KMS-11 (cell line): Measurements from ENCODE around the gene STIL.

Experiments used
- H2AFZ ChIP-seq: fragments of 200-600 bp; sonication (generic); 2 replicates; pipeline ENCODE4 v1.6.1; 2016; ENCODE audit warnings: antibody characterized with exemption, mixed run types, low read depth
- H3K27ac ChIP-seq: fragments of 200-600 bp; sonication (generic); 2 replicates; pipeline ENCODE4 v1.6.1; 2016; ENCODE audit warnings: mild to moderate bottlenecking, mixed run types
- H3K27me3 ChIP-seq: fragments of 200-600 bp; sonication (generic); 2 replicates; pipeline ENCODE4 v1.6.1; 2017; ENCODE audit warnings: mild to moderate bottlenecking, low read depth, mixed run types, moderate library complexity; ENCODE audit not compliant: insufficient read depth
- H3K36me3 ChIP-seq: fragments of 200-600 bp; sonication (generic); 2 replicates; pipeline ENCODE4 v1.6.1; 2017; ENCODE audit warnings: mild to moderate bottlenecking, mixed run types; ENCODE audit not compliant: insufficient read depth
- H3K4me1 ChIP-seq: fragments of 200-600 bp; sonication (generic); 2 replicates; pipeline ENCODE4 v1.6.1; 2016; ENCODE audit warnings: mild to moderate bottlenecking, low read depth, mixed run types; ENCODE audit not compliant: poor library complexity, severe bottlenecking
- H3K4me2 ChIP-seq: fragments of 200-600 bp; sonication (generic); 2 replicates; pipeline ENCODE4 v1.7.0; 2016; ENCODE audit warnings: mild to moderate bottlenecking, mixed run types
- H3K4me3 ChIP-seq: fragments of 200-600 bp; sonication (generic); IDR thresholded peaks from 2 replicates; pipeline ENCODE4 v1.6.1; 2017; ENCODE audit warnings: low read depth, low read length, mixed read lengths; ENCODE audit not compliant: insufficient read depth
- H3K79me2 ChIP-seq: fragments of 200-600 bp; sonication (generic); 2 replicates; pipeline ENCODE4 v1.6.1; 2016; ENCODE audit warnings: low read depth, mixed run types; ENCODE audit not compliant: insufficient read depth
- H3K9ac ChIP-seq: fragments of 200-600 bp; sonication (generic); 2 replicates; pipeline ENCODE4 v1.6.1; 2016; ENCODE audit warnings: mild to moderate bottlenecking, mixed run types
- H4K20me1 ChIP-seq: fragments of 200-600 bp; sonication (generic); 2 replicates; pipeline ENCODE4 v1.6.1; 2016; ENCODE audit warnings: mild to moderate bottlenecking, mixed run types; ENCODE audit not compliant: insufficient read depth
- TF ChIP-seq, protein P1 (sequence below): fragments of 200-600 bp; sonication (generic); conservative IDR thresholded peaks from 2 replicates; pipeline ENCODE4 v1.6.1; 2017; ENCODE audit warnings: low read depth, mild to moderate bottlenecking, antibody characterized with exemption, low read length, moderate library complexity, mixed read lengths

Gene STIL

DNA sequence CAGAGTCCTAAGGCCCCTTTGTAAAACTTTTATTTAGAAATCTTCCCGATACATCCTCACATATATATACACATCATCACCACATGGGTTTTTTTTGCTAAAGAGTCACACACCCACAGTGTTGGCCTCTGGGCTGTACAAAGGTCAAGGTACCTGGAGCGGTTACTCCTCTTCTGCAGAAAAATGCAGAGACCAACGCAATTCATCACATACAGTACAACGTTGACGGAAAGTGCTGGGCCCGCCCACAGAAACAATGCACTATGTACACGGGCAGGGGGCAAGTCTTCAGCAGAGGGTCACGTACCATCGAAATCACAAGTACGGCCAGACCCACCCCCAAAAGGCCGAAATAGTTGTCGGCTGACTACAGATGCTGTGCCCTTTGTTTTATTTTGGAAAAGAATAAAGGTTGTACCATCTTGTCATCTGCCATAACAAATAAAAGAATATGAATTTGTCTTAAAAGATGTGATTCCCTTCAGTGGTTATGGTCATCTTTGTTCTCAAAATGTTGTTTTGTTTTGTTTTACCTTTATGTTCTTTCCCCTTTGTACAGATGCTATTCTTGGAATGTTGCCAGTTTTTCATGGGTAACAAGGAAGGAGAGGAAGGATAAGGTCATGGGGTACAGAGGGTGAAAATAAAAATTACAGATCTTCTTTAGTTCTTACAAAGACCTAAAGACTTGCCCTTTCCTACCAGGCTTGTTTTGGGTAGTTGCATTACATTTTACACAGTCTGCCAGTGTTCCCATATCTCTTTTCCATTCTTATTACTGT, 97.5 kb downstream of the STIL start:
- Histone ChIP-seq H3K9ac (no peak overlapping the region), H3K79me2 (no peaks in the 10 kb centered on the region), H2AFZ (no peak overlapping the region), H3K4me1 (no peaks in the 10 kb centered on the region), H3K27me3 (no peaks in the 10 kb centered on the region; the same call in 1 of the 2 replicates), H3K27ac (no peak overlapping the region), H3K4me2 (no peak overlapping the region), H3K4me3 (no peak overlapping the region), H3K36me3 (no peaks in the 10 kb centered on the region), H4K20me1 (no peaks in the 10 kb centered on the region)
- TF ChIP-seq, protein P1, sequence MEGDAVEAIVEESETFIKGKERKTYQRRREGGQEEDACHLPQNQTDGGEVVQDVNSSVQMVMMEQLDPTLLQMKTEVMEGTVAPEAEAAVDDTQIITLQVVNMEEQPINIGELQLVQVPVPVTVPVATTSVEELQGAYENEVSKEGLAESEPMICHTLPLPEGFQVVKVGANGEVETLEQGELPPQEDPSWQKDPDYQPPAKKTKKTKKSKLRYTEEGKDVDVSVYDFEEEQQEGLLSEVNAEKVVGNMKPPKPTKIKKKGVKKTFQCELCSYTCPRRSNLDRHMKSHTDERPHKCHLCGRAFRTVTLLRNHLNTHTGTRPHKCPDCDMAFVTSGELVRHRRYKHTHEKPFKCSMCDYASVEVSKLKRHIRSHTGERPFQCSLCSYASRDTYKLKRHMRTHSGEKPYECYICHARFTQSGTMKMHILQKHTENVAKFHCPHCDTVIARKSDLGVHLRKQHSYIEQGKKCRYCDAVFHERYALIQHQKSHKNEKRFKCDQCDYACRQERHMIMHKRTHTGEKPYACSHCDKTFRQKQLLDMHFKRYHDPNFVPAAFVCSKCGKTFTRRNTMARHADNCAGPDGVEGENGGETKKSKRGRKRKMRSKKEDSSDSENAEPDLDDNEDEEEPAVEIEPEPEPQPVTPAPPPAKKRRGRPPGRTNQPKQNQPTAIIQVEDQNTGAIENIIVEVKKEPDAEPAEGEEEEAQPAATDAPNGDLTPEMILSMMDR: no peak

DNA sequence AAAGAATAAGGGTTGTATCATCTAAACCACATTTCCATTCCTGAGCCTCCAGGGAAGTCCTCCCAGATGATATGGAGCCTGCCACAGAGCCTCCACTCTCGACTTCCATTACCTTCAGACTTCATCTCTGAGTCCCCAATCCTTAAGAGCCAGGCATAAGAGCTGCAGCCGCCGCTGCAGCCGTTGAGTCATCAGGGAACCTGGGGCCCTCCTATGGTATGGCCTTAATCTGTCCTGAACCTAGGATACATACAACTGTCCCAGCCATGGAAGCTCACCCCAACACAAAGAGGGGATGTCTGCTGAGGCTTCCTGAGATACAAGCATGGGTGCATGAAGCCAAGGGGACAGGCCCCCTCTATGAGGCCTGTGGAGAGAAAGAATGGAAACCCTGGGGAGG, 98.2 kb downstream of the STIL start:
- TF ChIP-seq, protein P1: no peak
- Histone ChIP-seq H4K20me1 (no peaks in the 10 kb centered on the region), H3K9ac (no peak overlapping the region), H3K79me2 (no peaks in the 10 kb centered on the region), H3K4me1 (no peaks in the 10 kb centered on the region), H3K4me2 (no peak overlapping the region), H3K4me3 (no peak overlapping the region), H2AFZ (no peak overlapping the region), H3K36me3 (no peaks in the 10 kb centered on the region), H3K27me3 (no peaks in the 10 kb centered on the region; the same call in 1 of the 2 replicates), H3K27ac (no peak overlapping the region)

DNA sequence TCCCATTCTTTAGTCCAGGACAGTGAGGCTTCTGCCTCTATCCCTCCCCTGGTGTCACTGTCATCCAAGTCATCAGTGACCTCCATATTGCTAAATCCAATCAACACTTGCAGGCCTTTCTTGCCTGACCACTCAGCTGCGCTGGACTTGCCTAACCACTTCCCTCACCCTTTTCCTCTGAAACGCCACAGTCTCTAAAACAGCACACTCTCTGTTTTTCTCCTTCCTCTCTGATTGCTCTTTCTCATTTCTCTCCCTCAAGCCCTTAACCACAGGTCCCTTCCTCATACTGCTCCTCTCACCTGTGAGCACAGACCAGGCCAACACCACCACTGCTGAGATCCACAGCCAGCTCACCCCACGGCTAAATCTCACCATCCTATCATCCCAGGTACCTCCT, 99.4 kb downstream of the STIL start:
- no peaks in the 10 kb centered on the region for H4K20me1 ChIP-seq
- no peaks in the 10 kb centered on the region; the same call in 1 of the 2 replicates for H3K27me3 ChIP-seq
- no peak overlapping the region for H3K9ac ChIP-seq
- no peaks in the 10 kb centered on the region for H3K4me1 ChIP-seq
- no peaks in the 10 kb centered on the region for H3K79me2 ChIP-seq
- no peaks in the 10 kb centered on the region for H3K36me3 ChIP-seq
- TF ChIP-seq, protein P1: no peak
- H3K4me3 ChIP-seq: no peak overlapping the region
- no peak overlapping the region for H3K4me2 ChIP-seq
- no peak overlapping the region for H3K27ac ChIP-seq
- no peak overlapping the region for H2AFZ ChIP-seq

DNA sequence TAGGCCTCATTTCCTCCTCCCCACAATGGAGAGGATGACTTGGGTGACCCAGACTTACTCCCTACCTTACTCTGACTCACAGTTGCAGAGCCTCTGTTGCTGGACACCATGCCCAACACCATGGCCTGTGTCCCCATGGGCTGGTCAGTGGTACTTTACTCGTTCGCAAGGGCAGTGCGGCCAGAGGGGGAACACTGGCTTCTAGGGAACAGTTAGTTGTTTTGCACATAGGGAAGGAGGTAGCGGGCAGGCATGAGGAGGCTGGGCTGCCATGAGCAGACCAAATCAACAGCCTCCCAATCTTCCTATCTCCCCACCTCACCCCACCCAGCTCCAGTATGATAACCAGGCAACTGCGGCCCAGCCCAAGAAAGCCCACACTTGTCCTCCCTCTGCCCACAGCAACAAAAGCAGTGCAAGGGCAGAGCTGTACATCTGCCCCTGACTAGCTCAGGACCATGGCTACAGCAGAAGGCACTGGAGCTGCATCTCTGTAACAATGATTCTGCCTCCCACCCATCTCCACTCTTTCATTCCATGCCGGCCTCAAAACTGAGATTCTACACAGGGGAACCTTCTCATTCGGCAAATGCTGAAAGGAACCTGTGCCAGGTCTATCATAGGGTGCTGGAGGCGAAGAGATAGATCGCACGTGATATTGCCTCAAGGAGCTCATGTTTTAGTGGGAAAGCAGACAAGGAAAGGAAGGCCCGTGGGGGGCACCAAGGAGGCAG, 100.5 kb downstream of the STIL start:
- no peak overlapping the region for H3K4me3 ChIP-seq
- H3K36me3 ChIP-seq: no peaks in the 10 kb centered on the region
- no peak overlapping the region for H3K9ac ChIP-seq
- no peak overlapping the region for H2AFZ ChIP-seq
- TF ChIP-seq, protein P1: no peak
- H4K20me1 ChIP-seq: no peaks in the 10 kb centered on the region
- H3K79me2 ChIP-seq: no peaks in the 10 kb centered on the region
- no peak overlapping the region for H3K4me2 ChIP-seq
- H3K4me1 ChIP-seq: no peaks in the 10 kb centered on the region
- no peak overlapping the region for H3K27ac ChIP-seq
- H3K27me3 ChIP-seq: no peaks in the 10 kb centered on the region; the same call in 1 of the 2 replicates
